Osteocyte (in vitro differentiated cells): ENCODE measurements around the gene KIF3B. TPM values are rescaled to one million over a fixed set of nuclear protein-coding genes. Genes with fewer than 3 reads are reported as not detected.

Experiments used
- DNase-seq: peaks from one replicate; pipeline ENCODE4 v3.0.0; 2021; ENCODE audit warnings: mixed read lengths; ENCODE audit not compliant: unreplicated experiment; ENCODE audit errors: extremely low spot score
- H3K27ac Mint-ChIP-seq: one replicate; pipeline ENCODE4 v1.8.0; 2021; ENCODE audit warnings: mild to moderate bottlenecking, mixed read lengths; ENCODE audit not compliant: unreplicated experiment
- H3K27me3 Mint-ChIP-seq: one replicate; pipeline ENCODE4 v1.8.0; 2021; ENCODE audit warnings: mixed read lengths; ENCODE audit not compliant: unreplicated experiment
- H3K36me3 Mint-ChIP-seq: one replicate; pipeline ENCODE4 v1.8.0; 2021; ENCODE audit warnings: mixed read lengths; ENCODE audit not compliant: unreplicated experiment
- H3K4me1 Mint-ChIP-seq: one replicate; pipeline ENCODE4 v1.8.0; 2021; ENCODE audit warnings: mixed read lengths; ENCODE audit not compliant: unreplicated experiment
- H3K4me3 Mint-ChIP-seq: one replicate; pipeline ENCODE4 v1.8.0; 2021; ENCODE audit warnings: mild to moderate bottlenecking, moderate library complexity, mixed read lengths; ENCODE audit not compliant: unreplicated experiment
- H3K9me3 Mint-ChIP-seq: one replicate; pipeline ENCODE4 v1.8.0; 2021; ENCODE audit warnings: mixed read lengths; ENCODE audit not compliant: unreplicated experiment
- total RNA-seq: library from RNA; stranded (reverse); gene quantifications from 2 replicates; pipeline ENCODE4 v1.2.1, GENCODE V29; 2021
- TF ChIP-seq, protein P1 (sequence below): fragments of 200-600 bp; sonication (generic); IDR thresholded peaks from 2 replicates; pipeline ENCODE4 v1.5.0; 2021; ENCODE audit warnings: antibody characterized with exemption, mild to moderate bottlenecking, moderate library complexity

Gene KIF3B
- total RNA-seq, 1 donor from 2014 or later = 28.8 TPM

DNA sequence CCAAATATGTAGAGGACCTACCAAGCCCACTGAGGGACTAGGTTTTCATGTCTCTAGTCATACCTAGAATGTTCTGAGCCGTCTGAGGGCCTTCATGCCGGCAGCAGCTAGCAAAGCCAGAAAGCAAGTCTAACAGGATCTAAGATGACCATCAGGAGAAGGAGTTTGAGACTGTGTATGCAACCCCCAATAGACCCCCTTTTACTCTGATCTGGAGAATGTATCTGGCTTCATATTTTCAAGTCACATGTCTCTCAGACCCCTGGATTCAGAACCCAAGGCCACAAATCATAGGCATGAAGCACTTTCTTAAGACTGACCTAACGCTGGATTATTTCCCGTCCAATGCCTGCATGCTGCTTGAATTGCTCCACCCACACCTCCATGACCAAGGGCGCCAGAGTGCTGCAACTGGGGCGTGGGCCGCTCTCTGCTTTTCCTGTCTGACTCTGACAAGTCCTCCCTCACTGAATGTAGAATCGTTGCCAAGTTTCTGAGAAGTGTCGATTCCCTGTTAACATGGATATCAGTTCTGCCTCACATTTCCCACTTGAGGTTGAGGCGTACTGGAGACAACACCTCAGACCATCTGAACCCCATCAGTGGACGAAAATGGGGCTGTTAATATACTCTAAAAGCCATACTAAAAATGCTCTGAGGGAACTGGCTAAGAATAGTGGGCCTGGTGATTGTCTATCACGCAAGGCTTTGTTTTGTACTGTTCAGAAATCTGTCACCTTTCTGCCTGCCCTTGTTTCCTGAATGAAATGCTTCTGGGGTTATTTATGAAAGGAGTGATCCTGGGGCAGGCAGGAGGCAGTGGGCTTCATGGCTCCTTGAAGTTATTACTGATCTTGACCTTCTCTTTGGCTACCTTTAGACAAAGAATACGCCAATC, 56.8 kb downstream of the KIF3B start:
- DNase-seq = no peak
- Mint-ChIP-seq H3K27me3 (no peaks in the 10 kb centered on the region), H3K9me3 (no peaks in the 10 kb centered on the region), H3K36me3 (peaks cover 18% of the 10 kb centered on the region), H3K4me1 (peaks cover 5% of the 10 kb centered on the region), H3K27ac (no peak overlapping the region), H3K4me3 (no peak overlapping the region)
- TF ChIP-seq, protein P1, sequence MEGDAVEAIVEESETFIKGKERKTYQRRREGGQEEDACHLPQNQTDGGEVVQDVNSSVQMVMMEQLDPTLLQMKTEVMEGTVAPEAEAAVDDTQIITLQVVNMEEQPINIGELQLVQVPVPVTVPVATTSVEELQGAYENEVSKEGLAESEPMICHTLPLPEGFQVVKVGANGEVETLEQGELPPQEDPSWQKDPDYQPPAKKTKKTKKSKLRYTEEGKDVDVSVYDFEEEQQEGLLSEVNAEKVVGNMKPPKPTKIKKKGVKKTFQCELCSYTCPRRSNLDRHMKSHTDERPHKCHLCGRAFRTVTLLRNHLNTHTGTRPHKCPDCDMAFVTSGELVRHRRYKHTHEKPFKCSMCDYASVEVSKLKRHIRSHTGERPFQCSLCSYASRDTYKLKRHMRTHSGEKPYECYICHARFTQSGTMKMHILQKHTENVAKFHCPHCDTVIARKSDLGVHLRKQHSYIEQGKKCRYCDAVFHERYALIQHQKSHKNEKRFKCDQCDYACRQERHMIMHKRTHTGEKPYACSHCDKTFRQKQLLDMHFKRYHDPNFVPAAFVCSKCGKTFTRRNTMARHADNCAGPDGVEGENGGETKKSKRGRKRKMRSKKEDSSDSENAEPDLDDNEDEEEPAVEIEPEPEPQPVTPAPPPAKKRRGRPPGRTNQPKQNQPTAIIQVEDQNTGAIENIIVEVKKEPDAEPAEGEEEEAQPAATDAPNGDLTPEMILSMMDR = no peak

- Mint-ChIP-seq H3K27me3 (no peaks in the 10 kb centered on the region), H3K4me1 (peaks cover 5% of the 10 kb centered on the region), H3K4me3 (no peak overlapping the region), H3K27ac (no peak overlapping the region), H3K36me3 (peaks cover 14% of the 10 kb centered on the region), H3K9me3 (no peaks in the 10 kb centered on the region)
- TF ChIP-seq, protein P1 = peak; percentile 69
- no peak for DNase-seq
These were observed 59.5 kb downstream of the KIF3B start for GRCh38 chr20:32336918-32337347.

GRCh38 chr20:32337937-32338661, 60.6 kb downstream of the KIF3B start:
- Mint-ChIP-seq H3K4me3 (no peak overlapping the region), H3K4me1 (peaks cover 7% of the 10 kb centered on the region), H3K27ac (no peak overlapping the region), H3K9me3 (no peaks in the 10 kb centered on the region), H3K27me3 (no peaks in the 10 kb centered on the region), H3K36me3 (peaks cover 10% of the 10 kb centered on the region)
- no peak for DNase-seq
- TF ChIP-seq, protein P1 = no peak

GRCh38 chr20:32338665-32339064, 61.2 kb downstream of the KIF3B start:
- H3K9me3 Mint-ChIP-seq = no peaks in the 10 kb centered on the region
- peaks cover 10% of the 10 kb centered on the region for H3K36me3 Mint-ChIP-seq
- DNase-seq = no peak

More at GRCh38 chr20:32338665-32339064, 61.2 kb downstream of the KIF3B start:
- Mint-ChIP-seq H3K4me3 (no peak overlapping the region), H3K4me1 (peaks cover 7% of the 10 kb centered on the region), H3K27me3 (no peaks in the 10 kb centered on the region), H3K27ac (no peak overlapping the region)
- TF ChIP-seq, protein P1 = no peak
